Ovary (tissue), 9 donors: Measurements from ENCODE around the gene TNFAIP6. TPM values are rescaled to one million over a fixed set of nuclear protein-coding genes. Genes with fewer than 3 reads are reported as not detected.
"Not testable (repeated sequence)": the region's sequence is repeated elsewhere in the genome, so short reads cannot be mapped to it uniquely, and the experiment has no call there.

Experiments used
- DNase-seq, 5 donors: peaks; one replicate each; pipeline ENCODE4 v3.0.0-alpha.2; 2019 to 2020
- H3K27ac ChIP-seq, 2 donors: fragments of 200-600 bp; one replicate each; pipeline versions ENCODE4 v1.5.1 to v1.8.0; 2019 to 2022
- H3K27me3 ChIP-seq: fragments of 200-600 bp; one replicate; pipeline ENCODE4 v1.8.0; 2022
- H3K36me3 ChIP-seq: fragments of 200-600 bp; sonication (generic); one replicate; pipeline ENCODE4 v1.5.1; 2019
- H3K4me1 ChIP-seq: one replicate; pipeline ENCODE4 v1.8.1; 2013; ENCODE audit warnings: mild to moderate bottlenecking, moderate library complexity; ENCODE audit not compliant: insufficient read depth
- H3K4me3 ChIP-seq: fragments of 200-600 bp; sonication (generic); one replicate; pipeline ENCODE4 v1.5.1; 2017
- H3K9me3 ChIP-seq, 2 donors: fragments of 200-600 bp in 1 of 2; sonication (generic) in 1 of 2; one replicate each; pipeline versions ENCODE4 v1.5.1 to v1.8.1; 2013 to 2019; ENCODE audit warnings: mild to moderate bottlenecking in 1 of 2, moderate library complexity in 1 of 2
- EP300 ChIP-seq: sonication (generic); formaldehyde crosslinking; IDR thresholded peaks from one replicate; pipeline ENCODE4 v1.6.1; 2017; ENCODE audit warnings: antibody characterized with exemption
- POLR2A ChIP-seq: fragments of 450-650 bp; IDR thresholded peaks from one replicate; pipeline ENCODE4 v1.6.1; 2017; ENCODE audit warnings: antibody characterized with exemption, mild to moderate bottlenecking, moderate library complexity
- WGBS, 3 donors: extraction: QIAGEN DNeasy Blood & Tissue Kit in 1 of 3; methylation state at CpG; one replicate each; pipeline versions ENCODE4 v1.1.5 to v1.1.7; 2013 to 2017; 5-methylcytosine and 5-hydroxymethylcytosine counted together
- intact Hi-C, 4 donors: fragments of 100-400 bp; cut with DNase I; formaldehyde crosslinking; loops; one replicate each; pipeline versions ENCODE4 v1.11.0 to v1.15.1; 2022 to 2023
- polyA plus RNA-seq, 2 donors: library from polyadenylated mRNA; stranded (reverse); fragments of 200-250 nt in 1 of 2; fragments of 350-450 nt in 1 of 2; fragmentation: Illumina TruSeq in 1 of 2; extraction: RNeasy Lipid Tissue Mini Kit (QIAGEN cat#74804) in 1 of 2; gene quantifications; one replicate each; pipeline ENCODE4 v1.2.3, GENCODE V29; 2013 to 2014
- total RNA-seq, 7 donors: library from RNA; depleted of rRNA in 2 of 7; stranded (reverse); fragments of >200 nt in 2 of 7; fragmentation: NEBNext Ultra II Directional in 3 of 7; extraction: Animal tissue kit (Norgen Biotek cat#: 25700) in 3 of 7; gene quantifications; one replicate each; pipeline versions ENCODE4 v1.1.0 to v1.2.4, GENCODE V29; 2016 to 2023
- TF ChIP-seq, protein P1 (sequence below), 3 donors: fragments of 450-650 bp in 2 of 3; fragments of 200-600 bp in 1 of 3; IDR thresholded peaks; one replicate each; pipeline versions ENCODE4 v1.5.1 to v1.8.0; 2016 to 2022; ENCODE audit warnings: antibody characterized with exemption in 3 of 3, mild to moderate bottlenecking in 1 of 3
- donor health status: DM: no; HTN: no; CAD: no; lungs with moderate emphysema.
- donor health status: DM: no; HTN: no; CAD: no.
- donor health status: Bipolar disorder and iron deficiency.
- donor health status: DM: yes; HTN: yes; CAD: no.
- donor health status: DM: no; HTN: no; CAD: no.
- donor health status: DM: yes; HTN: yes; CAD: no.

TNFAIP6 gene
- total and polyA plus RNA-seq, 9 donors, result 0.20 to 1.0 (median 0.28) TPM; not detected in 3

DNA sequence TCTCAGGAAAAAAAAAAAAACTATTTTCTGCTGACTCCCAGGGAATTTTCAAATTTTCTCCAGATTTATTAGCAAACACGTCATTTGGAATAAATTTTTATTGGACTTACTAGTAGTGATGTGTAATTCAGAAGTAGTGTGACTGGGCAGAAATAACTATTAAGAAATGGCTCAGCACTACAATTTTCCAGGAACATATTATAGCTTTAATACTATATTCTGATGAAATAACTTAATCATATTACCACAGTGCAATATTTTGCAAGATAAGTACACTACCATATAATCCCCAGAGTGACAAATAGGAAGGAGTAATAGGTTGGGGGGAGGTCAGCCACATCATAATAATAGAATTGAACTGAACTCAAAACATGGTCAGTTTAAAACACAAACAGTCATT, 19.7 kb upstream of the TNFAIP6 start:
- H3K27me3 ChIP-seq, result no peaks in the 10 kb centered on the region
- WGBS, 3 donors, result 58 to 80% (median 79%) methylated on average over 1 of the region's 1 CpG
- H3K27ac ChIP-seq, result no peak overlapping the region
- intact Hi-C loops, result no loop called here
- DNase-seq, result no peak
- H3K4me1 ChIP-seq, result no peaks in the 10 kb centered on the region
- H3K36me3 ChIP-seq, result no peaks in the 10 kb centered on the region
- no peaks in the 10 kb centered on the region for H3K9me3 ChIP-seq
- TF ChIP-seq POLR2A, result no peak
- TF ChIP-seq, protein P1, sequence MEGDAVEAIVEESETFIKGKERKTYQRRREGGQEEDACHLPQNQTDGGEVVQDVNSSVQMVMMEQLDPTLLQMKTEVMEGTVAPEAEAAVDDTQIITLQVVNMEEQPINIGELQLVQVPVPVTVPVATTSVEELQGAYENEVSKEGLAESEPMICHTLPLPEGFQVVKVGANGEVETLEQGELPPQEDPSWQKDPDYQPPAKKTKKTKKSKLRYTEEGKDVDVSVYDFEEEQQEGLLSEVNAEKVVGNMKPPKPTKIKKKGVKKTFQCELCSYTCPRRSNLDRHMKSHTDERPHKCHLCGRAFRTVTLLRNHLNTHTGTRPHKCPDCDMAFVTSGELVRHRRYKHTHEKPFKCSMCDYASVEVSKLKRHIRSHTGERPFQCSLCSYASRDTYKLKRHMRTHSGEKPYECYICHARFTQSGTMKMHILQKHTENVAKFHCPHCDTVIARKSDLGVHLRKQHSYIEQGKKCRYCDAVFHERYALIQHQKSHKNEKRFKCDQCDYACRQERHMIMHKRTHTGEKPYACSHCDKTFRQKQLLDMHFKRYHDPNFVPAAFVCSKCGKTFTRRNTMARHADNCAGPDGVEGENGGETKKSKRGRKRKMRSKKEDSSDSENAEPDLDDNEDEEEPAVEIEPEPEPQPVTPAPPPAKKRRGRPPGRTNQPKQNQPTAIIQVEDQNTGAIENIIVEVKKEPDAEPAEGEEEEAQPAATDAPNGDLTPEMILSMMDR (IDR thresholded peaks at IDR 0.05), result no peak
- no peak for TF ChIP-seq EP300
- no peak overlapping the region for H3K4me3 ChIP-seq

DNA sequence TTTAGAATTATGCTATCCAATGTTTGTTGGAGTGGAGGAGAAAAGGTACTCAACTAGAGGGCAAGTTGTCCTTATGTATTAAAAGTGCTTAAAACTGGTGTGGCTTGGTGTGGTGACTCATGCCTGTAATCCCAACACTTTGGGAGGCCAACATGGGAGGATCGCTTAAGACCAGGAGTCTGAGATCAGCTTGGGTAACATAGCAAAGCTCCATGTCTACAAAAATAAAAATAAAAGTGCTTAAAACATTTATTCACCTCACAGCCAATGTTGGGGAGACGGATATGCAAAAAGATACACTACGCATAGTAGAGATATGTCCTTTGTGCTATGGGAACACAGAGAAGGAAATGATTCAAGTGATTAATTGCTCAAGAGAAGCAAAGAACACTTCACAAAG, 19.3 kb upstream of the TNFAIP6 start:
- Histone ChIP-seq H3K36me3 (no peaks in the 10 kb centered on the region), H3K27me3 (no peaks in the 10 kb centered on the region), H3K27ac (no peak overlapping the region), H3K4me3 (no peak overlapping the region), H3K9me3 (no peaks in the 10 kb centered on the region), H3K4me1 (no peaks in the 10 kb centered on the region)
- TF ChIP-seq, protein P1 (IDR thresholded peaks at IDR 0.05), result no peak
- TF ChIP-seq EP300 (no peak), POLR2A (no peak)
- intact Hi-C loops, result no loop called here
- no peak for DNase-seq
- WGBS, 3 donors, result 84 to 94% (median 91%) methylated on average over 3 of the region's 3 CpGs

DNA sequence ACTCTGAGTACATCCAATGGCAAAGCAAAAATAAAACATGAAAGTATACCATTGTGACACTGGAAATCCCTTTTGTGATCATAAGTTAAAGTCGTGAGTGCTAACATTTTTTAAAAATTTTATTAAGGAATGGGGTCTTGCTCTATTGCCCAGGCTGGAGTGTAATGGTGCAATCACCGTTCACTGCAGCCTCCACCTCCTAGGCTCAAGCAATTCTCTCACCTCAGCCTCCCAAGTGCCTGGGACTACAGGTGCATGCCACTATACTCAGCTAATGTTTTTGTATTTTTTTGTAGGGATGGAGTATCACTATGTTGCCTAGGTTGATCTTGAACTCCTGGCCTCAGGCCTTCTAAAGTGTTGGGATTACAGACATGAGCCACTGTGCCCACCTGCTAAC, 14.3 kb upstream of the TNFAIP6 start:
- no peak for DNase-seq
- H3K27me3 ChIP-seq, result no peaks in the 10 kb centered on the region
- 95 to 96% (median 95%) methylated on average over 2 of the region's 2 CpGs for WGBS, 3 donors
- no peak for TF ChIP-seq POLR2A
- TF ChIP-seq EP300, result no peak
- TF ChIP-seq, protein P1 (IDR thresholded peaks at IDR 0.05), result no peak
- no peak overlapping the region for H3K27ac ChIP-seq
- H3K9me3 ChIP-seq, result peaks cover 0 to 4% of the 10 kb centered on the region in 2 donors
- intact Hi-C loops, result no loop called here
- no peaks in the 10 kb centered on the region for H3K36me3 ChIP-seq
- no peak overlapping the region for H3K4me3 ChIP-seq
- no peaks in the 10 kb centered on the region for H3K4me1 ChIP-seq

- H3K27ac ChIP-seq, H3K9me3 ChIP-seq, H3K4me1 ChIP-seq, DNase-seq, intact Hi-C loops, H3K4me3 ChIP-seq, H3K36me3 ChIP-seq, H3K27me3 ChIP-seq: not testable (repeated sequence)
- 89 to 95% (median 92%) methylated on average over 4 of the region's 4 CpGs for WGBS, 3 donors
Observed at GRCh38 chr2:151344191-151344590, 13.2 kb upstream of the TNFAIP6 start.

DNA sequence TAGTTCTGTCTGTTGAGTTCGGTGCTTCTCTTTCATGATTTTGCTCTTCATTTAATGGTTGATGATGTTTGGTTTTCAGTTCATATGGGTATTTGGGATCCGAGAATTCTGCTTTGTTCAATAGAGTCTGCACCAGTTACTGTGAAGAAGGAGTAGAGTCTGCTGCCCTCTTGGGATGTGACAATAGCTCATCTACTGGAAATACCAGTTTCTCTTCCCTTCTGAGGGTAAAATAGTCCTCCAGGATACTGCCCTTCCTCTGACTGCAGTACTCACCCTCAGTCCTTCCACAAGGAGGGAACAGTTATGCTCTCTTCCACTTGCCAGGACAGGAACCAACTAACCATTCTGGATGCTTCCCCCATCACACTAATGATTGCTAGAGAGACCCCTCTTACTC, 12.5 kb upstream of the TNFAIP6 start:
- Histone ChIP-seq H3K4me3 (no peak overlapping the region), H3K27ac (no peak overlapping the region), H3K4me1 (no peaks in the 10 kb centered on the region), H3K27me3 (no peaks in the 10 kb centered on the region), H3K36me3 (no peaks in the 10 kb centered on the region), H3K9me3 (peaks cover 0 to 4% of the 10 kb centered on the region in 2 donors)
- no peak for DNase-seq
- TF ChIP-seq POLR2A (no peak), EP300 (no peak)
- TF ChIP-seq, protein P1 (IDR thresholded peaks at IDR 0.05), result no peak
- intact Hi-C loops, result no loop called here
- WGBS, 3 donors, result 91 to 96% (median 94%) methylated on average over 2 of the region's 2 CpGs
